GM12872 (cell line): Measurements from ENCODE around the gene BMPER.

Experiments
- TF ChIP-seq, protein P1 (sequence below): IDR thresholded peaks from 3 replicates; pipeline ENCODE4 v1.5.1; 2011; ENCODE audit warnings: low read depth, mild to moderate bottlenecking, low read length, moderate library complexity; ENCODE audit not compliant: insufficient read depth

The BMPER gene

DNA sequence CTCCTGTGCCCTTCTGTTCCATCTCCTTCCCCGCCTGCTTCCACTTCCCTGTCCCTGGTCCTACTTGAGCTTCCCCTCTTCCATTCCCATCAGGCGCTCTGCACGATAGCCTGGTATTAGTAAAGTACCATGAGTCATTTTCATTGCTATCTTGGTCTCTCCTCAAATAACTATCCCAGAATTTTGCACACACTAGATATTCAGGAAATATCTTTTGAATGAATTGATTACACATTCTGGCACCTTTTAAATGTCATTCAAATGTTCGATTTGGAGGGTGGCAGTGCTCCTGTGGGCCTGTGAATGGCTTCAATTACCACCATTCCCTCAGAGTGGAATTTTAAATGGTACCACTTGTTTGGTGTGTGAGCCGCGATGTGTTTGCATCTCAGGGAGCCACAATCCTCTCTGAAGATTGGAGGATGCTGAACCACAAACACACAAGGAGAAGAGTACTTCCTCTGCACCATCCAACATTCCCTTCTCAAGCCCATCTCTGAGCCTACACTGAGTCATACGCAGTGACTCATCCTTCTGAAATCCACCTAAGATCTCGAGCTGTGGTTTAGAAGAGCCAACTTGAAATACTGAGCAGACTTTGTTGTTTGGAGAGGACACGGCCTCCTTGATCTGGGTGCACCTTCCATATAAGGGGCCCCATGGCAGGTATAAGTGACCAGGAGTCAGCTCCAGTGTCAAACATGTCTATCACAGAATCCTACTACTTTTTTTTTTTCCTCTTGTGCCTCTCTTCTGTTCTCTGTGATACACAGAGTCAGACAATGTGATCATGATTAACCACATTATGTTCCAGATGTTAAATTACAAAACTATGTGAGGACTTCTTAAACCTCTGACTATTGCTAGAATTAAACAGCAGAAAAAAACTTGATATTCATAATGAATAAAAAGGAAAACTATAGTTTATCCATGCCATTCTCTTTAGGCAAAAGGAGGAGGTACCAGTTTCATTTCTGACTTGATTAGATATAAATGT is 81.9 kb downstream of the BMPER start:
- TF ChIP-seq, protein P1, sequence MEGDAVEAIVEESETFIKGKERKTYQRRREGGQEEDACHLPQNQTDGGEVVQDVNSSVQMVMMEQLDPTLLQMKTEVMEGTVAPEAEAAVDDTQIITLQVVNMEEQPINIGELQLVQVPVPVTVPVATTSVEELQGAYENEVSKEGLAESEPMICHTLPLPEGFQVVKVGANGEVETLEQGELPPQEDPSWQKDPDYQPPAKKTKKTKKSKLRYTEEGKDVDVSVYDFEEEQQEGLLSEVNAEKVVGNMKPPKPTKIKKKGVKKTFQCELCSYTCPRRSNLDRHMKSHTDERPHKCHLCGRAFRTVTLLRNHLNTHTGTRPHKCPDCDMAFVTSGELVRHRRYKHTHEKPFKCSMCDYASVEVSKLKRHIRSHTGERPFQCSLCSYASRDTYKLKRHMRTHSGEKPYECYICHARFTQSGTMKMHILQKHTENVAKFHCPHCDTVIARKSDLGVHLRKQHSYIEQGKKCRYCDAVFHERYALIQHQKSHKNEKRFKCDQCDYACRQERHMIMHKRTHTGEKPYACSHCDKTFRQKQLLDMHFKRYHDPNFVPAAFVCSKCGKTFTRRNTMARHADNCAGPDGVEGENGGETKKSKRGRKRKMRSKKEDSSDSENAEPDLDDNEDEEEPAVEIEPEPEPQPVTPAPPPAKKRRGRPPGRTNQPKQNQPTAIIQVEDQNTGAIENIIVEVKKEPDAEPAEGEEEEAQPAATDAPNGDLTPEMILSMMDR, result no peak

DNA sequence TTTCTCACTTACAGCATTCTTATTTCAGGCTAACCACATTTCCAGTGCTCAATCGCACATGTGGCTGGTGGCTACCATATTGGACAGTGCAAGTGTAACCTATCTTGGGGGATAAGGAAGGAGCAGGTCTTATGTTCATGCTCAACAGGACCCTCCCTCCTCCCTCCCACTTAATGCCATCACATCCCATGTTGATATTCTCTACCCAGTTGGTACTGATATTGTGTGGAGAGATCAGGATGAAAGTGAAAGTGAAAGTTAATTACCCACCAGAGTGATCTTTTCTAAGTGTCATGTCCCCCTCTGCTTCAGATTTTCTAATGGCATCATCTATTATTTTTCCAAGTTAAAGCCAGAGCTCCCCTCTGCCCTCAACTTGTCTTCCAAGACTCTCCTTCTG is 91.6 kb downstream of the BMPER start:
- TF ChIP-seq, protein P1, result no peak

DNA sequence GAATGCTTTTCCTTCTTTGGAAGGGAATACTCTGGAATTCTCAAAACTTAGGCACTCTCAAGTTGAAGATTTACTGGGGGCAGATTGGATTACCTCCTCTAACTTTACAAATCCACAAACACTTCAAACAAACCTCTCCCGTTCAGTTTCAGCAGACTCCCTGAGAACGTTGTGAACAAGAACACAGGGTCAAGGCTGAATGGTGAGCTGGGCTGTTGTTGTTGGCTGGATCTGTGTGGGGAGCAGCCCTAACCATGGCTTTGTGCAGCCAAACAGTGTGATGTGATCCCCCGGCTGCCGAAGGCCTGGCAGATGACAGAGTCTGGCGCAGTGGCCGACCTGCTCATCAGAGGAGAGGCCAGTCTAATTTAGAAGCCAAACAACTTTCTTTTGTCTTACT is 93.1 kb downstream of the BMPER start:
- TF ChIP-seq, protein P1, result no peak

DNA sequence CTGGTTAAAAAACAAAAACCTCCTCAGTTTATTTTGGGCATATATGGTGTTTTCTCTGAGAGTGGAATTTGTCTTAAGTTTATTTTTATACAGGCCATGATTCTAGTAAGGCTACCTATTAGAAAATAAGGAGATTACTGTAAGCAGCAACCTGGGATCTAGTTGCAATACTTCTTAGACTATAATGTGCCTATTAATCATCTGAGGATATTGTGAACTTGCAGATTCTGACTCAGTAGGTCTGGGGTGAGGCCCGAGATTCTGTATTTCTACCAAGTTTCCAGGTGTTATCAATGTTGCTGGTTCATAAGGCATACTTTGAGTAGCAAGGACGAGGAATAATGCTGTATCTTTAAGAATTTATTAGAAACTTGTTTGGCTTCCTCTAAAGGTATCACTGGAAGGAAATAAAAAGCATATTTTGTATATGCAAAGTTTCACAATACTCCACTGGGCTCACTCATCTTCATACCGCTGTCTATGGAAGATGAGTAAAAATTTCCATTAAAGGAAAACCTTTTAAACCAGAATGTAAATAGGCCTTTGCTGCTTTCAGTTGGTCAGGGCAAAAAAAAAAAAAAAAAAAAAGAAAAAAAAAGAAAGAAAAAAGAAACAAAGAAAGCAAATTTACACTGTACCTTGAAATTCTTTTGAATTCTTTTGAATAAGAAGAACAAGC is 105.8 kb downstream of the BMPER start:
- TF ChIP-seq, protein P1, result no peak

DNA sequence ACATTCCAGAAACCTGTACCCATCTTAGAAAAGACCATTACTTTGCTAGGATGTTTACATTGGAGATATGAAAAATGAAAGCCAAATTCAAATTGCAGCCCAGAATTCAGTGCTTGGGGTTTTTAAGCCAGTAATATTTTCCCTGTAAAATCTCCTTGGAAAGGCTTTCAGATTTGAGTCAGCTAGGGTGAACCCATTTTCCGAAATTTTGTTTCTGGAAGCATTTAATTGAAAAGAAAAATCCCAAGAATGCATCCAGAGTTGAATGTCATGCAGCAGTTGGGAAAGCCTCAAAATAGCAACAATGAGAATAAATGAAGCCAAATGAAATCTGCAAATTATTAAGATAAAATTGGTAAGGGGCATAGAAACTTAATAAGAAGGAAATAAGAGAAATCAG is 106.4 kb downstream of the BMPER start:
- TF ChIP-seq, protein P1, result no peak

DNA sequence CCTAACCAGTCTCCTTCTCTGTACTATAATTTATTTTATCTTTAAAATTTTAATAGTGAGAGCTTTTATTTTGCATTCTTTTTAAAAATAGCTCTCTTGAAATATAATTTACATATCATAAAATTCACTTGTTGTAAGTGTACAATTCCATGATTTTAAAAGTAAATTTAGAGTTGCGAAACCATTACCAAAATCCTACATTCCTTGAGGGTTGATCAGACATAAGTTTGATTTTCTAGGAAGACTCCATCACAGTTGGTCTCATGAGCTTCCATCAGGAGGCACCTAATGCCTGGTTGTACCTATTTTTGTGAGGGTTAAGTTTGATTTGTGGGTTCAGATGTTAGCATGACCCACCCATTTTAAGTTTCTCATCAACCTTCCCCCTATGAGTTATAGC is 108.1 kb downstream of the BMPER start:
- TF ChIP-seq, protein P1, result no peak

DNA sequence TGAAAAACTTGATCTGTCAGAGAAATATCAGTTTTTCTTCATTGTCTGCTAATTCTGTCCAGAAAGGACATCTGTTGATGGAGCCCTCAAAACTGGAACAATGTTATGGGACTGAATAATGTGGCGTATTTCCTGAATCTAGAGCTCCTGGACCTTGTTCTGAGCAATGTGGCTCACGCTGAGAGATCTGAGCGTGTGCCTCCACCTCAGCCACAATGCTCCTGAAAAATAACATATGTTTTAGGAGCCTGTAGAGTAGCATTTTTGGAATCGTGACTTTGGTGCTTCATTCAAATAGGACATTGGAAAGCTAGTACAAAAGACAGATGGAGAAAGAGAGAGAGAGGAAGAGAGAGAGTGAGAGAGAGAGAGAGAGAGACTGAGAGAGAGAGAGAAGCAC is 110.3 kb downstream of the BMPER start:
- TF ChIP-seq, protein P1, result no peak
